ENCODE results near the gene SLC66A2. TPM values are rescaled to one million over a fixed set of nuclear protein-coding genes. Genes with fewer than 3 reads are reported as not detected.

The SLC66A2 gene
- total and polyA plus RNA-seq, 2 of the 13 experiments (the other 11 are each of a cell fraction or from before 2014, with no cell fraction given) = 33.5 to 41.9 TPM

- Histone ChIP-seq H3K27me3 (ENCODE audit: control insufficient read depth in 1 of 2, insufficient read depth in 2 of 2, low read length in 2 of 2) (no peaks in the 10 kb centered on the region), H4K20me1 (ENCODE audit: insufficient read depth, low read length) (peaks cover 26% of the 10 kb centered on the region; the same call in 1 of the 2 replicates), H3K4me2 (ENCODE audit: low read depth, low read length) (no peak overlapping the region), H2AFZ (ENCODE audit: low read length) (no peak overlapping the region), H3K27ac (ENCODE audit: extremely low read length, insufficient read depth, low read length) (no peak overlapping the region), H3K79me2 (ENCODE audit: insufficient read depth, low read length) (peaks cover 4% of the 10 kb centered on the region), H3K4me3 (replicated peaks in 1 of 3; ENCODE audit: insufficient read depth in 1 of 3, low read depth in 2 of 3, low read length in 3 of 3) (no peak overlapping the region), H3K9ac (ENCODE audit: insufficient read depth, low read depth, low read length) (no peak overlapping the region), H3K9me3 (ENCODE audit: low read length) (no peaks in the 10 kb centered on the region), H3K4me1 (ENCODE audit: insufficient read depth, low read length) (no peaks in the 10 kb centered on the region), H3K36me3 (replicated peaks in 1 of 2; ENCODE audit: control insufficient read depth in 1 of 2, insufficient read depth in 2 of 2, low read length in 2 of 2) (peaks cover 14 to 45% of the 10 kb centered on the region in 2 experiments; a peak in 4 of 5 replicates)
- in situ Hi-C loops (cut with HindIII; ENCODE audit: extremely low pct_ligation_motif_present, low pct_unique_long_range_greater_than_20kb) = no loop called here
- ChIA-PET POLR2A (no interaction called here), CTCF (ENCODE audit: low intra/inter-chr PET ratio, low total read pairs) (no interaction called here)
- DNase-seq (ENCODE audit: low spot score) = no peak
- TF ChIP-seq ZNF557 (CRISPR knock-in tag; IDR thresholded peaks at IDR 0.05) (no peak), AGO2 (optimal IDR thresholded peaks at IDR 0.05; ENCODE audit: low read depth, low read length) (peak; percentile 52), ZNF292 (CRISPR knock-in tag; IDR thresholded peaks at IDR 0.05; ENCODE audit: borderline replicate concordance, low read depth) (no peak), DPF2 (CRISPR knock-in tag; IDR thresholded peaks at IDR 0.05; ENCODE audit: borderline replicate concordance, low read depth) (no peak), ZBTB40 (IDR thresholded peaks at IDR 0.05) (no peak), ZBTB40 (CRISPR knock-in tag; IDR thresholded peaks at IDR 0.05) (no peak), ZFY (CRISPR knock-in tag; IDR thresholded peaks at IDR 0.05) (no peak)
- WGBS (ENCODE audit: low lambda C conversion rate) = 95% methylated on average over 15 of the region's 20 CpGs
- intact Hi-C loops (cut with micrococcal nuclease; ENCODE audit: unreplicated experiment) = no loop called here
- FAIRE-seq = no peak
- no TSS peak for BruUV-seq (replicated peaks)
- no peak for ATAC-seq
Observed at GRCh38 chr18:79914614-79915160, 36.8 kb downstream of the SLC66A2 start.
